K562 treated with DMSO at 1 percent for 48 hours (cell line): ENCODE data around the gene RBM43. TPM values are rescaled to one million over a fixed set of nuclear protein-coding genes. Genes with fewer than 3 reads are reported as not detected.

Experiments
- total RNA-seq: library from RNA; unstranded; fragments of 300-600 nt; gene quantifications from 2 replicates; pipeline ENCODE4 v1.2.3, GENCODE V29; 2022; ENCODE audit warnings: low replicate concordance; ENCODE audit errors: extremely low read depth

RBM43 gene
- total RNA-seq, result not detected in 2 replicates

GRCh38 chr2:151261231-151261976, at the start of gene RBM43:
Gene RBM43, minus strand, starts transcription at chr2:151261863. Its CDS starts 136 bp downstream, at chr2:151261727.

Other genes starting within 250 kb of the RBM43 start
- not detected in 2 replicates for gene NMI, start 27.8 kb upstream of the RBM43 start, total RNA-seq
- gene TNFAIP6, start 95.7 kb upstream of the RBM43 start, total RNA-seq, result not detected in 2 replicates
- not detected in 2 replicates for gene RIF1, start 148.0 kb upstream of the RBM43 start, total RNA-seq